Stimulated activated effector memory CD8-positive, alpha-beta T cell treated with anti-CD3 and anti-CD28 coated beads, Interleukin-12 subunit alpha, Interleukin-12 subunit beta, amount 100 ng/mL, for 72 hours (primary cell): ENCODE results near the gene PHOSPHO2.

ENCODE experiments used
- ATAC-seq: fragments of 150-1000 bp; cut with Tn5 transposase; 2 replicates; pipeline ENCODE4 v1.10.0; 2021
- DNase-seq, 2 donors: peaks; one replicate each; pipeline ENCODE4 v3.0.0; 2021 to 2022; ENCODE audit warnings: low spot score in 2 of 2
- H3K27ac Mint-ChIP-seq: one replicate; pipeline ENCODE4 v1.8.0; 2022; ENCODE audit warnings: mild to moderate bottlenecking, mixed read lengths
- H3K36me3 Mint-ChIP-seq: one replicate; pipeline ENCODE4 v1.8.0; 2022; ENCODE audit warnings: mild to moderate bottlenecking, mixed read lengths
- H3K4me1 Mint-ChIP-seq: one replicate; pipeline ENCODE4 v1.8.0; 2022; ENCODE audit warnings: mixed read lengths
- H3K4me3 Mint-ChIP-seq: one replicate; pipeline ENCODE4 v1.8.0; 2022; ENCODE audit warnings: mild to moderate bottlenecking, mixed read lengths
- H3K9me3 Mint-ChIP-seq: one replicate; pipeline ENCODE4 v1.8.0; 2022; ENCODE audit warnings: mixed read lengths

The PHOSPHO2 gene

GRCh38 chr2:169694113-169694893, at the start of gene PHOSPHO2, which contains the start of gene CFAP210:
Gene PHOSPHO2 (plus strand): TSS chr2:169694469. CDS start chr2:169700972, 6,503 bp downstream.
Gene CFAP210 (minus strand): TSS chr2:169694405. CDS start chr2:169694327, 78 bp downstream.
- Mint-ChIP-seq H3K4me1 (peaks cover 12% of the 10 kb centered on the region), H3K9me3 (peaks cover 4% of the 10 kb centered on the region), H3K4me3 (peak within 1 kb of the TSS; percentile 90), H3K36me3 (peaks cover 32% of the 10 kb centered on the region), H3K27ac (peak within 1 kb of the TSS; percentile 96)
- peak; percentile 100 for ATAC-seq
- DNase-seq, result peak; percentile 96 to 99

- DNase-seq (no peak), ATAC-seq (no peak)
- Mint-ChIP-seq H3K36me3 (no peaks in the 10 kb centered on the region), H3K9me3 (no peaks in the 10 kb centered on the region), H3K4me1 (no peaks in the 10 kb centered on the region), H3K4me3 (no peak overlapping the region), H3K27ac (no peak overlapping the region)
Observed at GRCh38 chr2:169647496-169647895, 46.8 kb upstream of the PHOSPHO2 start.

- ATAC-seq, result no peak
- no peak overlapping the region for H3K4me3 Mint-ChIP-seq
- no peaks in the 10 kb centered on the region for H3K4me1 Mint-ChIP-seq
- no peak overlapping the region for H3K27ac Mint-ChIP-seq
- DNase-seq, result no peak
- no peaks in the 10 kb centered on the region for H3K36me3 Mint-ChIP-seq
- H3K9me3 Mint-ChIP-seq, result no peaks in the 10 kb centered on the region
Observed at GRCh38 chr2:169649278-169649677, 45.0 kb upstream of the PHOSPHO2 start.

GRCh38 chr2:169653636-169654035, 40.6 kb upstream of the PHOSPHO2 start:
- Mint-ChIP-seq H3K9me3 (no peaks in the 10 kb centered on the region), H3K27ac (no peak overlapping the region)
- peak; percentile 78 for ATAC-seq

GRCh38 chr2:169656164-169656563, 38.1 kb upstream of the PHOSPHO2 start:
- Mint-ChIP-seq H3K4me3 (no peak overlapping the region), H3K27ac (no peak overlapping the region), H3K9me3 (no peaks in the 10 kb centered on the region), H3K4me1 (peaks cover 6% of the 10 kb centered on the region), H3K36me3 (no peaks in the 10 kb centered on the region)
- DNase-seq, result no peak
- no peak for ATAC-seq

More at GRCh38 chr2:169653636-169654035, 40.6 kb upstream of the PHOSPHO2 start:
- peaks cover 6% of the 10 kb centered on the region for H3K4me1 Mint-ChIP-seq
- no peaks in the 10 kb centered on the region for H3K36me3 Mint-ChIP-seq
- DNase-seq, result no peak
- H3K4me3 Mint-ChIP-seq, result no peak overlapping the region

GRCh38 chr2:169658877-169659276, 35.4 kb upstream of the PHOSPHO2 start:
- no peak overlapping the region for H3K27ac Mint-ChIP-seq
- ATAC-seq, result no peak

GRCh38 chr2:169659320-169659719, 34.9 kb upstream of the PHOSPHO2 start:
- Mint-ChIP-seq H3K27ac (no peak overlapping the region), H3K9me3 (no peaks in the 10 kb centered on the region), H3K36me3 (no peaks in the 10 kb centered on the region), H3K4me1 (peaks cover 6% of the 10 kb centered on the region), H3K4me3 (no peak overlapping the region)
- no peak for DNase-seq
- no peak for ATAC-seq

More at GRCh38 chr2:169658877-169659276, 35.4 kb upstream of the PHOSPHO2 start:
- H3K36me3 Mint-ChIP-seq, result no peaks in the 10 kb centered on the region
- DNase-seq, result no peak
- no peak overlapping the region for H3K4me3 Mint-ChIP-seq
- peaks cover 6% of the 10 kb centered on the region for H3K4me1 Mint-ChIP-seq
- H3K9me3 Mint-ChIP-seq, result no peaks in the 10 kb centered on the region

- Mint-ChIP-seq H3K9me3 (no peaks in the 10 kb centered on the region), H3K27ac (no peak overlapping the region), H3K4me3 (no peak overlapping the region), H3K36me3 (no peaks in the 10 kb centered on the region), H3K4me1 (peaks cover 1% of the 10 kb centered on the region)
- ATAC-seq (no peak), DNase-seq (no peak)
Observed at GRCh38 chr2:169661265-169661664, 33.0 kb upstream of the PHOSPHO2 start.

- no peaks in the 10 kb centered on the region for H3K9me3 Mint-ChIP-seq
- H3K4me1 Mint-ChIP-seq, result no peaks in the 10 kb centered on the region
- DNase-seq, result no peak
- H3K27ac Mint-ChIP-seq, result no peak overlapping the region
- ATAC-seq, result no peak
- no peak overlapping the region for H3K4me3 Mint-ChIP-seq
- no peaks in the 10 kb centered on the region for H3K36me3 Mint-ChIP-seq
Observed at GRCh38 chr2:169662744-169663143, 31.5 kb upstream of the PHOSPHO2 start.

GRCh38 chr2:169663247-169663646, 31.0 kb upstream of the PHOSPHO2 start:
- Mint-ChIP-seq H3K4me1 (no peaks in the 10 kb centered on the region), H3K36me3 (no peaks in the 10 kb centered on the region), H3K4me3 (no peak overlapping the region), H3K9me3 (no peaks in the 10 kb centered on the region), H3K27ac (no peak overlapping the region)
- DNase-seq (no peak), ATAC-seq (no peak)

- H3K9me3 Mint-ChIP-seq, result no peaks in the 10 kb centered on the region
- H3K4me1 Mint-ChIP-seq, result no peaks in the 10 kb centered on the region
- no peak overlapping the region for H3K27ac Mint-ChIP-seq
- no peak for DNase-seq
- no peak overlapping the region for H3K4me3 Mint-ChIP-seq
- no peaks in the 10 kb centered on the region for H3K36me3 Mint-ChIP-seq
- ATAC-seq, result no peak
Observed at GRCh38 chr2:169664600-169664977, 29.7 kb upstream of the PHOSPHO2 start.

- ATAC-seq (no peak), DNase-seq (no peak)
- no peaks in the 10 kb centered on the region for H3K9me3 Mint-ChIP-seq
- no peaks in the 10 kb centered on the region for H3K36me3 Mint-ChIP-seq
- no peaks in the 10 kb centered on the region for H3K4me1 Mint-ChIP-seq
- H3K27ac Mint-ChIP-seq, result no peak overlapping the region
- no peak overlapping the region for H3K4me3 Mint-ChIP-seq
Observed at GRCh38 chr2:169664978-169665930, 29.0 kb upstream of the PHOSPHO2 start.

- Mint-ChIP-seq H3K4me1 (no peaks in the 10 kb centered on the region), H3K27ac (no peak overlapping the region), H3K9me3 (no peaks in the 10 kb centered on the region), H3K36me3 (no peaks in the 10 kb centered on the region), H3K4me3 (no peak overlapping the region)
- DNase-seq (no peak), ATAC-seq (no peak)
Observed at GRCh38 chr2:169667583-169667982, 26.7 kb upstream of the PHOSPHO2 start.

- no peaks in the 10 kb centered on the region for H3K36me3 Mint-ChIP-seq
- no peak overlapping the region for H3K4me3 Mint-ChIP-seq
- peak; percentile 45 for ATAC-seq
- H3K27ac Mint-ChIP-seq, result no peak overlapping the region
- no peaks in the 10 kb centered on the region for H3K4me1 Mint-ChIP-seq
- no peak for DNase-seq
- H3K9me3 Mint-ChIP-seq, result no peaks in the 10 kb centered on the region
Observed at GRCh38 chr2:169670215-169670651, 24.0 kb upstream of the PHOSPHO2 start.

- no peak overlapping the region for H3K4me3 Mint-ChIP-seq
- no peak overlapping the region for H3K27ac Mint-ChIP-seq
- H3K9me3 Mint-ChIP-seq, result no peaks in the 10 kb centered on the region
- H3K4me1 Mint-ChIP-seq, result no peaks in the 10 kb centered on the region
- no peaks in the 10 kb centered on the region for H3K36me3 Mint-ChIP-seq
- ATAC-seq, result no peak
- no peak for DNase-seq
Observed at GRCh38 chr2:169670937-169671336, 23.3 kb upstream of the PHOSPHO2 start.
